Ovary (tissue), 9 donors: Measurements from ENCODE around the gene SYT2. TPM values are rescaled to one million over a fixed set of nuclear protein-coding genes. Genes with fewer than 3 reads are reported as not detected.

Source experiments
- DNase-seq, 5 donors: peaks; one replicate each; pipeline ENCODE4 v3.0.0-alpha.2; 2019 to 2020
- H3K27ac ChIP-seq, 2 donors: fragments of 200-600 bp; one replicate each; pipeline versions ENCODE4 v1.5.1 to v1.8.0; 2019 to 2022
- H3K27me3 ChIP-seq: fragments of 200-600 bp; one replicate; pipeline ENCODE4 v1.8.0; 2022
- H3K36me3 ChIP-seq: fragments of 200-600 bp; sonication (generic); one replicate; pipeline ENCODE4 v1.5.1; 2019
- H3K4me1 ChIP-seq: one replicate; pipeline ENCODE4 v1.8.1; 2013; ENCODE audit warnings: mild to moderate bottlenecking, moderate library complexity; ENCODE audit not compliant: insufficient read depth
- H3K4me3 ChIP-seq: fragments of 200-600 bp; sonication (generic); one replicate; pipeline ENCODE4 v1.5.1; 2017
- H3K9me3 ChIP-seq, 2 donors: fragments of 200-600 bp in 1 of 2; sonication (generic) in 1 of 2; one replicate each; pipeline versions ENCODE4 v1.5.1 to v1.8.1; 2013 to 2019; ENCODE audit warnings: mild to moderate bottlenecking in 1 of 2, moderate library complexity in 1 of 2
- CTCF ChIP-seq, 3 donors: fragments of 450-650 bp in 2 of 3; fragments of 200-600 bp in 1 of 3; IDR thresholded peaks; one replicate each; pipeline versions ENCODE4 v1.5.1 to v1.8.0; 2016 to 2022; ENCODE audit warnings: antibody characterized with exemption in 3 of 3, mild to moderate bottlenecking in 1 of 3
- EP300 ChIP-seq: sonication (generic); formaldehyde crosslinking; IDR thresholded peaks from one replicate; pipeline ENCODE4 v1.6.1; 2017; ENCODE audit warnings: antibody characterized with exemption
- POLR2A ChIP-seq: fragments of 450-650 bp; IDR thresholded peaks from one replicate; pipeline ENCODE4 v1.6.1; 2017; ENCODE audit warnings: antibody characterized with exemption, mild to moderate bottlenecking, moderate library complexity
- WGBS, 3 donors: extraction: QIAGEN DNeasy Blood & Tissue Kit in 1 of 3; methylation state at CpG; one replicate each; pipeline versions ENCODE4 v1.1.5 to v1.1.7; 2013 to 2017; 5-methylcytosine and 5-hydroxymethylcytosine counted together
- intact Hi-C, 4 donors: fragments of 100-400 bp; cut with DNase I; formaldehyde crosslinking; loops; one replicate each; pipeline versions ENCODE4 v1.11.0 to v1.15.1; 2022 to 2023
- polyA plus RNA-seq, 2 donors: library from polyadenylated mRNA; stranded (reverse); fragments of 200-250 nt in 1 of 2; fragments of 350-450 nt in 1 of 2; fragmentation: Illumina TruSeq in 1 of 2; extraction: RNeasy Lipid Tissue Mini Kit (QIAGEN cat#74804) in 1 of 2; gene quantifications; one replicate each; pipeline ENCODE4 v1.2.3, GENCODE V29; 2013 to 2014
- total RNA-seq, 7 donors: library from RNA; depleted of rRNA in 2 of 7; stranded (reverse); fragments of >200 nt in 2 of 7; fragmentation: NEBNext Ultra II Directional in 3 of 7; extraction: Animal tissue kit (Norgen Biotek cat#: 25700) in 3 of 7; gene quantifications; one replicate each; pipeline versions ENCODE4 v1.1.0 to v1.2.4, GENCODE V29; 2016 to 2023
- donor health status: DM: no; HTN: no; CAD: no; lungs with moderate emphysema.
- donor health status: DM: no; HTN: no; CAD: no.
- donor health status: Bipolar disorder and iron deficiency.
- donor health status: DM: yes; HTN: yes; CAD: no.
- donor health status: DM: no; HTN: no; CAD: no.
- donor health status: DM: yes; HTN: yes; CAD: no.

The SYT2 gene
- total and polyA plus RNA-seq, 9 donors = 0.34 to 5.5 (median 0.57) TPM; not detected in 1

DNA sequence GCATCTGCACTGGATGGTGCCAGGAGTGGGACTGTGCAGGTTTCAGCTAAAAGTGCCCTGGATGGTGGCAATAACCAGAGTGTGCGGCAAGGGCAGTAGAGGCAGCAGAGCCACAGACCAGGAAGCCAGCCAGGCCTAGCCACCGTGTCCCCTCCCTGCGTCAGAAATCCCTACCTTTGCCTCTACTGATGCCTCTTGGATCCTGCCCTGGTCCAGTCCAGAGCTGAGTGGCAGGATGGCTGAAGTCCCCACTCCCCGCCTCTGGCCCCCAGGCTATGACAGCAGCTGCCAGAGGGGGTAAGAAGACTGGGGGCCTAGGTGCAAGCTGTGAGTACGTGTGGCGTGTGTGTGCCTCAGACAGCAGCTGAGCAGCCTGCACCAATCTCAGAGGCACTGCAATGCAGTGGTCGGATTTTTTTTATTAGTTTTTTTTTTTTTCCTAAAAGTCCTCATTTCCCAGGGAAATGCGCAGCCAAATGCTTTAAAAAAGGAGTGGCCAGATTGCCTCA, 51.9 kb downstream of the SYT2 start:
- H3K36me3 ChIP-seq = no peaks in the 10 kb centered on the region
- no peaks in the 10 kb centered on the region for H3K27me3 ChIP-seq
- H3K27ac ChIP-seq = no peak overlapping the region
- no peak for TF ChIP-seq EP300
- TF ChIP-seq CTCF (IDR thresholded peaks at IDR 0.05) = no peak
- no peak for TF ChIP-seq POLR2A
- WGBS, 3 donors = 87 to 92% (median 91%) methylated on average over 8 of the region's 8 CpGs
- intact Hi-C loops = no loop called here
- H3K9me3 ChIP-seq = no peaks in the 10 kb centered on the region
- H3K4me3 ChIP-seq = no peak overlapping the region
- DNase-seq = no peak
- H3K4me1 ChIP-seq = no peaks in the 10 kb centered on the region

- DNase-seq = no peak
- no peak overlapping the region for H3K27ac ChIP-seq
- no peak for TF ChIP-seq POLR2A
- TF ChIP-seq EP300 = no peak
- TF ChIP-seq CTCF (IDR thresholded peaks at IDR 0.05) = no peak
- no peak overlapping the region for H3K4me3 ChIP-seq
- H3K36me3 ChIP-seq = no peaks in the 10 kb centered on the region
- no peaks in the 10 kb centered on the region for H3K4me1 ChIP-seq
- H3K27me3 ChIP-seq = no peaks in the 10 kb centered on the region
- intact Hi-C loops = no loop called here
- WGBS, 3 donors = 75 to 85% (median 80%) methylated on average over 7 of the region's 7 CpGs
- no peaks in the 10 kb centered on the region for H3K9me3 ChIP-seq
These were observed 53.2 kb downstream of the SYT2 start for GRCh38 chr1:202656951-202657646.

DNA sequence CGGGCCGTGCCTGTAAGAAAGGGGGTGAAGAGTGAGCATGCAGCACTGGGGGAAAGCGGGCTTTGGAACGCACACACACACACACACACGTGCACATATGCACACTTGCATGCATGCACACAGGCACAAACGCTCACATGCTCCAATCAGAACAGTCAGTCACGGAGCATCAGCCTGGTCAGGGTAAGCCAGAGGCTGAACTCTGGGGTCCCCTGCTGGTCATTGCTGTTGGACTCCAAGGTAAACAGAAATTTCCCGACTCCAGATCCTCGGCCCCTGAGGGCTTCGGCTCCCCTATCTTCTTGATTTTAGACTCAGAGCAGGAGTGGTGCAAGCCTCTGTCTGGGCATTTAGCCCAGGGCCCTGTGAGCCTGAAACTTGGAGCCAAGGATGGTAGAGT, 54.2 kb downstream of the SYT2 start:
- H3K27me3 ChIP-seq = no peaks in the 10 kb centered on the region
- intact Hi-C loops = no loop called here
- H3K9me3 ChIP-seq = no peaks in the 10 kb centered on the region
- 59 to 66% (median 61%) methylated on average over 10 of the region's 10 CpGs for WGBS, 3 donors
- no peaks in the 10 kb centered on the region for H3K4me1 ChIP-seq
- TF ChIP-seq EP300 (no peak), POLR2A (no peak)
- no peak overlapping the region for H3K4me3 ChIP-seq
- H3K36me3 ChIP-seq = no peaks in the 10 kb centered on the region
- H3K27ac ChIP-seq = no peak overlapping the region
- no peak for DNase-seq

- 75 to 88% (median 76%) methylated on average over 6 of the region's 6 CpGs for WGBS, 3 donors
- H3K27ac ChIP-seq = no peak overlapping the region
- no peak overlapping the region for H3K4me3 ChIP-seq
- H3K4me1 ChIP-seq = no peaks in the 10 kb centered on the region
- no peak for DNase-seq
- intact Hi-C loops = no loop called here
- no peaks in the 10 kb centered on the region for H3K36me3 ChIP-seq
- no peaks in the 10 kb centered on the region for H3K9me3 ChIP-seq
- no peaks in the 10 kb centered on the region for H3K27me3 ChIP-seq
- TF ChIP-seq POLR2A (no peak), EP300 (no peak), CTCF (IDR thresholded peaks at IDR 0.05) (no peak)
These were observed 56.2 kb downstream of the SYT2 start for GRCh38 chr1:202654079-202654478.
